C1 segment of cervical spinal cord (tissue), 14 donors: ENCODE data around the gene S100B.

Experiments
- DNase-seq, 14 donors: peaks; one replicate each; lab custom pipeline; 2025; lab: John Stamatoyannopoulos, UW

S100B gene

DNA sequence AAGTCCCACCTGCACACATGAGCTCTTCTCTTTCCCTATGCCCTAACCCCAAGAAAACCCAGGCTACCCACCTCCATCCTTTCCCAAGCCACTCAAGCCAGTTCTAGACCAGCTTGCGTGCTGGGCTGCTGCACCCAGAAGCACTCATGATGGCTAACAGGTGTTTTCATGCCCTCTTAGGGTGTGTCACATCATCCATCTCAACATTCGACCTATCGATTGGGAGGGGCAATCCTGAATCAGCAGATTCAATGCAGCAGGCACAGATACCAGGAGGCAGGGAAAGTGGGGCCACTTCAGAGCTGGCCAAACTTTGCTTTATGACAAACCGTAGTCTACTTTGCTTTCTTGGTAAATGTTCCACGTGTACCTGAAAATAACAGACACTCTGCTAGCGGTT lies 24.0 kb upstream of the S100B start:
- no peak for DNase-seq

DNA sequence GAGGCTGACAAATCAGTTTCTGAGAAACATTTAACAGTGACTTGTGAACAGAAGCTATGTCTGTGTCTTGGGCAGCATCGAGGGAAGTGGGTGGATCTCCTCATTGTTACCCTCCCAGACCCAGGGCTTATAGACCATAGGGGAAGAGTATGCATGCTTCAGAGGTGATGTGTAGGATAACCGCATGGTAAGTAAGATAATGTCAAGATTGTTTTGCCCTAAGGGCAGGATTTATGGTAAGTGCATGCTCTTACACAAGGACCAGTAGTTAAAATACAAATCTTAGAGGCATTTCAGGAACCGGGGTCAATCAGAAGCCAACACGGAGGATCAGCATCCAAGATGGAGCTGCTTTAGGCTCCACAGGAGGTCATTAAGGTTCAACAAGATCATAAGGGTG lies 22.8 kb upstream of the S100B start:
- no peak for DNase-seq

DNA sequence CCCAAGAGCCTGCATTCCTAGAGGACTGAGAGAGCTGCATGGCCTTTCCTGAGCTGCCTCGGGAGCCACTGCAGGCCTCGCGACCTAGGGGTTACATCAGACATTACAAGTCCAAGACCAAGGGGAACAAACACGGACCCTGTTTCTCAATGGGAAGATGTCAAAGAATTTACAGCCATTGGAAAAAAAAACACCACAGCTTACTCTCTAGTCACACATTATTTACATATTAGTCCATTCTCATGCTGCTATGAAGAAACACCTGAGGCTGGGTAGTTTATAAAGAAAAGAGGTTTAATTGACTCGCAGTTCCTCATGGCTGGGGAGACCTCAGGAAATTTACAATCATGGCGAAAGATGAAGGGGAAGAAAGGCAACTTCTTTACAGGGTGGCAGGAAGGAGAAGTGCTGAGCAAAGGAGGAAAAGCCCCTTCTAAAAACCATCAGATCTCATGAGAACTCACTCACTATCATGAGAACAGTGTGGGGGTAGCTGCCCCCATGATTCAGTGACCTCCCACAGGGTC lies 22.2 kb upstream of the S100B start:
- DNase-seq: no peak

DNA sequence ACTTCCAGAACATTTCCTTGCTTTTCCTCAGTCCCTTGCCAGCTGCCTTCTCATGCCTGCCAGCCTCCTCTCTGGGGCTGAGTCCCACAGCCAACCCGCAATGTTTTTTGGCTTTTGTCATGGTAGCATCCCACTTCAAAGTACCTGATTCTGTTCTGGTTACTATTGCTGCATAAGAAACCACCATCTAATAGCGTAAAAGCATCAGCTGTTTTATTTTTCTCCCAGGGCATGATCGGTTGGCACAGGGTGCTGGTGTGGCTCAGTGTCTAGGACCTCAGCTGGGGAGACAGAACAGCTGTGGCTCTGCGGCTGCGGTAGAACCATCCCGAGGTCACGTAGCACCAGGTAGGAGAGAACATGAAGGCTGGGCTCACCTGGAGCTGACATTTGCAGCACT lies 21.7 kb upstream of the S100B start:
- DNase-seq: no peak

DNA sequence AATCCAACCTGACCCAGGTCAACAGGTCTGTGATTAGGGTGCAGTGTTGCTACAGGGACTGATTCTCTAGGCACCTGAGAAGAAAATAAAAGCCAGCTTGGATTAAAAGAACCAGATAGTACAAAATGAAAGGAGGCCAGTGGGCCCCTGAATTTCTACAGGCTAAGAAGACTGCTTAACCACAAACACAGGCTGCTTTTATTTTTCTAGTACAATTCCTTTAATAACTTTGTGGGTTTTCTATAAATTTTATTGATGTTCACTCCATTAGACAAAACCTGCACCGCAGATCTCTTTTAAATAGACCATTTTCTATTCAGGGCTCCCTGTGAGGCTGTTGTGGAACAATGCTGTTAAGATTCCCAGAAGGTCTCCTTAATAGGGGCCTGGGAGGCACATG lies 20.9 kb upstream of the S100B start:
- no peak for DNase-seq

DNA sequence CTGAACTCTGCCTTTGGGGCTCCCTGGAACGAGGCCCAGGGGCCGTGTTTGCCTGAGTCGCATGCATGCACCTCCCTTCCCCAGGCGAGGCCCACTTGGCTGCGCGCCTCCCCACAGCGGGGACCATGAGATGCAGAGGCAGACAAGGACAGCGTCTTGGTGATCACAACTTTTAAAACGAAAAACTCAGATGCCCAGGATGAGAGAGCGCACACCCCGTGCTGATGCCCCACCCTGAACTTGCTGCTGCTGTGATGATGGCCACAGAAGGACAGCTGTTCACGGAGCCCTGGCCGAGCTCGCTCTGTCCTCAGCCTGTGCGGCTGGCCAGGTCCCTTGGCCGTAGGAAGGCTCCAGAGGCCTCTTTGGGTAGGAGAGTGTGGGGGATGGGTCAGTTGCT lies 19.2 kb upstream of the S100B start:
- DNase-seq: peak in 4 of 14 donors; percentile 27 to 53 (median 38)

DNA sequence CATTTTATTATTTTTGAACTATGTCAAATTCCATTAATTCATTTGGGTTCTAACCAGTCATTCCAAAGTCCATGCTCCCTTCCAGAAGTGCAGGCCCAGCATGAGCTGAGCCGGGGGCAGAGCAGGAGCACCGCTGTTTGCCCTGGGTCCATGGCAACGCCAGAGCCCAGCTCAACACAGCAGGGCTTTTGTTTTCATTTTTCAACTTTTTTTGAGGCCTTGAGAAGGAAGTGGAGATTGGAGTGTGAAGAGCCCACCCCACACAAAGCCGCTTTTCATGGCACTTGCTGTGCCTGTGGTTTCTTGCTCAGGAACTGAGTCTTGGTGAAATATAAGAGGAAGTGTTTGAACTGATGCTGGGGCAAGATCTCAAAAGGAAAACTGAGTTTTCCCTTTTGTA lies 17.3 kb upstream of the S100B start:
- peak in 12 of 14 donors; percentile 31 to 80 (median 66) for DNase-seq

DNA sequence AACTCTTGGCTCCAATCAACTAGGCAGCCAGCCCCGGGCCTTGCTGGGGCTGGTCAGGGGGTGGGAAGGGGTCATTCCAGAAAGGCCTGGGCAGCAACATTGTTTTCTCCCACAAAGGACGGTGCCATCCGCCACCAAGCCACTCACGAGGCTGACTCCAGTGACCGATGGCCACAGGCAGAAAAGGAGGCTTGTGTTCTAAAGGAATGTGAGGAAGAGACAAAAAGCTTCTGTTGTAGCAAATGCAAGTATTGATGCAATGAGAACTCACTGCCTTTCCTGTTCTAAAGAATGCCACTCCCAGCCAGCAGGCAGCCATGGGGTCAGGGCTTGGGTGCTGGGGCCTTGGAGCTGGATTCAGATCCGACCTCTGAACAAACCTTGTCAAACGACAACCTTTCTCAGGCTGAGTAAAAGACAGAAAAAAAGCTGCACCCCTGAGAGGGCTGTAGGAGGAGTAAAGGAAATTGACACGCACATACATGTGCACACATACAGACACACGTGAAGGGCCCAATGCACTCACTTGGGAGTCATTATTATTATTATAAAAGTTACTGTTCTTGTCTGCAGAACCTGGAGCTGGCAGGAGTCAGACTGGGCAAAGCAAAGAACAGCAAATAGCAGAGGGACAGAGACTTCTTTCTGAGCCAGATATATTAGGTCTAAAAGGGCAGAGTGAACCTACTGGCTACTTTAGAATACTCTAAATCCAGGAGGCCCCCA lies 16.7 kb upstream of the S100B start:
- peak in 12 of 14 donors; percentile 16 to 89 (median 76) for DNase-seq

DNA sequence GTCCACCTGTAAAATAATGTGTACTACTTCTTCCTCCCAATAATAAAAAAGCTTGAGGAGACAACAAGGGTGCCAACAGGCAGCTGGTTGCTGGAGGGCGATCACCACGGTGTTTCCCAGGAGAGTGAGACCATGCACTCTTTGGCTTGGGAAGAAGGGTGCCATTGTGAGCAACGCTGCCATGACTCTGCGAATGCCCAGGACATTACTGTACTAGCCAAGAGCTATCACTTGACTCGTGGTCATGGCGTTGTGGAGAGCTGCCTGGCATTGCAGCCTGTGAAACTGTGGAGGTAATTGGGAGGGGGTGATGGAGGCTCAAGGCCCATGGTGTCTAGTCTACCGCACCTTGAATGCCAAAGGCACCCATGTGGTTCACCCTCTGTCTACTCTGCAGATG lies 16.0 kb upstream of the S100B start:
- DNase-seq: peak in 7 of 14 donors; percentile 2 to 71 (median 61)

DNA sequence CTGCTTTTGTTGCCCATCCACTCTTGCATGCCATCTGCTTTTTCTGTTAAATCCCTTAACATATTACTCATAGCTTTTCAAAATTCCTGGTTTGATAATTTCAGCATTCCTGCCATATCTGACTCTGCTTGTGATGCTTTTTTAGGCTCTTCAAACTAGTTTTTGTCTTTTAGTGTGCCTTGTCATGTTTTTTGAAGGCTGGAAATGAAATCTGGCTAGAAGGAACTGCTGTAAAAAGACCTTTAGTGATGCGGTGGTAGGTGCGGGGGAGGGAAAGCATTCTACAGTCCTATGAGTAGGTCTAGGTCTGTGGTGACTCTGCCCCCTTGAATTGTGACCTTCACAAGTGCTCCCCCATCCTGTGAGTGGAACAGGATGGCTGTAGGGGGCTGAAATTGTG lies 15.0 kb upstream of the S100B start:
- no peak for DNase-seq

DNA sequence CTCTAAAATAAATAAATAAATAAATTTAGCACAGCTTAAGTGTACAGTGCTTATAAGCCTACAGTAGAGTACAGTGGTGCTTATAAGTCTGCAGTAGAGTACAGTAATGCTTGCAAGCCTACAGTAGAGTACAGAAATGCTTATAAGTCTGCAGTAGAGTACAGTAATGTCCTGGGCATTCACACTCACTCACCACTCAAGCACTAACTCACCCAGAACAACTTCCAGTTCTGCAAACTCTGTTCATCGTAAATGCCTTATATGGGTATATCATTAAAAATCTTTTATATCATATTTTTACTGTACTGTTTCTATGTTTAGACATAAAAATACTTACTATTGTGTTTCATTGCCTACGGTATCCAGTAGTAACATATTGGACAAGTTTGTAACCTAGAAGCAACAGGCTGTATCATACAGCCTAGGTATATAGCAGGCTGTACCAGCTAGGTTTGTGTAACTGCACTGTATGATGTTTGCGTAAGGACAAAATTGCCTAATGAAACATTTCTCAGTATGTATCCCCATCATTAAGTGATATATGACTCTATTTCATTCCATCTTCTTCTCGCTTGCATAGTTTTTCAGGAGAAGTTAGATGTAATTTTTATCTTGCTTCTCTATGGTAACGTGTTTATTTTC lies 14.0 kb upstream of the S100B start:
- DNase-seq: no peak

DNA sequence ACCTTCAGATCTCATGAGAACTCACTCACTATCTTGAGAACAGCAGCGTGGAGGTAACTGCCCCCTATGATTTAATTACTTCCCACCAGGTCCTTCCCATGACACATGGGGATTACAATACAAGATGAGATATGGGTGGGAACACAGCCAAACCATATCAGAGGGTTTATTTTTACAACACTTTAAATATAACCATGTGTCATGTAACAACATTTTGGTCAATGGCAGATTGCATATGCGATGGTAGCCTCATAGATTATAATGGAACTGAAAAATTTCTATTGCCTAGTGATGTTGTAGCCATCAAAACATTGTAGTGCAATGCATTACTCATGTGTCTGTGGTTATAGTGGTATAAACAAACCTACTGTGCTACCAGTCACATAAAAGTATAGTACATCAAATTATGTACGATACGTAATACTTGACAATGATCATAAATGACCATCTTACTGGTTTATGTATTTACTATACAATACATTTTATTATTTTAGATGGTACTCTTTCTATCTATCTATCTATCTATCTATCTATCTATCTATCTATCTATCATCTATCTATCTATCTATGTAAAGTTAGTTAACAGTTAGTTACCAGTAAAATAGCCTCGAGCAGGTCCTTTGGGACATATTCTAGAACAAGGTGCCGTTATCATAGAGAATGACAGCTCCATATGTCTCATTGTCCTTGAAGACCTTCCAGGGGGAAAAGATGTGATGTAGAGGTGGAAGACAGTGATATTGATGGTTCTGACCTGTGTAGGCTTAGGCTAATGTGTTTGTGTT lies 12.6 kb upstream of the S100B start:
- no peak for DNase-seq

DNA sequence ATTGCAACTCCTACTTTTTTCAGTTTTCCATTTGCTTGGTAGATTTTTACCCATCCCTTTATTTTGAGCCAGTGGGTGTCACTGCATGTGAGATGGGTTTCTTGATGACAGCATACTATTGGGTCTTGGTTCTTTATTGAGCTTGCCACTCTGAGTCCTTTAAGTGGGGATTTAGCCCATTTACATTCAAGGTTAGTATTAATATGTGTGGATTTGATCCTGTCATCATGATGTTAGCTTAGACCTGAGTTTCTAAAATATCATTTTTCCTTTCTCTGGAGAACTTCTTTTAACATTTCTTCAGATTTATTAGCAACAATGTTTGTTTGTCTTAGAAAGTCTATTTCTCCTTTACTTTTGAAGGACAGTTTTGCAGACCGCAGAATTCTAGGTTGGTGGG lies 11.8 kb upstream of the S100B start:
- no peak for DNase-seq

DNA sequence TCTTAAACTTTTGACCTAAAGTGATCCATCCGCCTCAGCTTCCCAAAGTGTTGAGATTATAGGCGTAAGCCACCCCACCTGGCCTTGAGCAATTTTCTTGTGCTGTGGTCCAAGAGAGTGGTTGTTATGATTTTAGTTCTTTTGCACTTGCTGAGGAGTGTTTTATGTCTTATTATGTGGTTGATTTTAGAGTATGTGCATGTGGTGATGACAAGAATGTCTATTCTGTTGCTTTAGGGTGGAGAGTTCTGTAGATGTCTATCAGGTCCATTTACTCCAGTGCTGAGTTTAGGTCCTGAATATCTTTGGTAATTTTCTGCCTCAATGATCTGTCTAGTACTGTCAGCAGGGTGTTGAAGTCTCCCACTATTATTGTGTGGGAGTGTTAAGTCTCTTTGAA lies 11.2 kb upstream of the S100B start:
- no peak for DNase-seq

DNA sequence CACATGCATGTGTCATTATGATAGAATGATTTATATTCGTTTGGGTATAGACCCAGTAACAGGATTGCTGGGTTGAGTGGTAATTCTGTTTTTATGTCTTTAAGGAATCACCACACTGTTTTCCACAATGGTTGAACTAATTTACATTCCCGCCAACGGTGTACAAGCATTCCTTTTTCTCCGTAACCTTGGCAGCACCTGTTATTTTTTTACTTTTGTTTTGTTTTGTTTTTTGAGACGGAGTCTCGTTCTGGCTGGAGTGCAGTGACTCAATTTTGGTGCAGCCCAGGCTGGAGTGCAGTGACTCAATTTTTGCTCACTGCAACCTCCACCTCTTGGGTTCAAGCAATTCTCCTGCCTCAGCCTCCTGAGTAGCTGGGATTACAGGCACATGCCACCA lies 8.5 kb upstream of the S100B start:
- no peak for DNase-seq

DNA sequence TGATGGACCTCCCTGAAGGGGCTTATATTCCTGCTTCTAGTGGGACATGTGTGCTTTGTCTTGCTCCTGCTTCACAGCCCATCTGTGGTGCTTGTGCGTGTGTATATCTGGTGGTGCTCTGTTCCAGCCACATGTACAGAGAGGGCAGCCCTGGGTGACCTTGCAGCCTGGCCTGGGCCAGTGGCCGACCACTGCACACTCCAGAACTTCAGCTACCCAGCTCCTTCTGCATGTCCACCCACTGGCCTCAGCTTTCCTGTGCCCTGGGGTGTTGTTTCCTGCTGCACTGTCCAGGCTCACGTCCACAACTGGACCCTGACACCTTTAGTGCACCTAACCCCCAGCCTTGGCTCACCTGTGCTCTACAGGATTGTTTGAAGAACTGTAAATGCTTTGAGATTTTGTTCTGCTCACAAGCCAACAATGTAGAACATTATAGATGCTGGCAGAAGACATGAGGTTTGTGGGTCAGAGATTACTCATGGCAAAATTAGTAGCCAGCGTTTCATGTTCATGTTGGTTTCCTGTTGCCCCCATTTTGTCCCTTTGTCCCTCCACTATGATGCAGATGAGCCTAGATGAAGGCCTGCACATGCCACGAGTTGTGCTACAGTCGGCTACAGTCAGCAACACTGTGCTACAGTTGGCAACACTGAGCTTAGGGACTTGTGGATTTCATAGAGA lies 5.3 kb upstream of the S100B start:
- DNase-seq: no peak

DNA sequence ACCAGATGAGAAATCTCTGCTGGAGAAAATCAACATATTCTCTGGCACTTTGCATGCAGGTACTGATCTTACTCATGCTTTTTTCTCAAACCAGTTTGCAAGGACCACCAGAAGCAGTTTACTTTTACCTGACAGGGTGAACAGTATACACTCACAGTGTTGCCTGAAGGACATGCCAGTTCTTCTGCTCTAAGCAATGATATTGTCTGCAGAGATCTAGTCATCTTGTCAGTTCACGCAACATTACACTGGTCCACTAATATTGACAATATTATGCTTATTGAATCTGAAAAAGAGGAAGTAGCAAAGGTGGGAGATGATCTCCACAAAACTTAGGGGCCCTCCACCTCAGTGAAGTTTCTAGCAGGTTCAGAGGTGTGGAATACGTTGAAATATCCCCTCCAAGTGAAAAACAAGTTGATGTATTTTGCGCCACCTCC lies 3.8 kb upstream of the S100B start:
- no peak for DNase-seq

DNA sequence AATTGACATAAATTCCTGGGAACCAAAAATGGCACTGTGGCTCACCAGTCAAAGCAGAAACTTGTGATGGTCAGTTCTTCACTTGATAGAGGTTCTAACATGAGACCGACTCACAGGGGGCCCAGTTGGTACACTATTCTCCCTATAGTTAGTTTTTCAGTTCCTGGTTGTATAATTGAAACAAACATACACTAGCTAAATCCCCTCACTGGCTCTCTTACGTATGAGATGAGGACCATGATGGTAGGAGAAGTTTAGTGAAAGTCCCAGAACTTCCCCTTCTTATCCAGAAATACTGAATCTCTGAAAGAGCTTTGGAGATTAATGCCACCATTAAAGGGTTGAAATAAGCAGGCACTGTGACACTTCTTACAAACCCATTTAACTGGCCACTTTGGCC lies 2.8 kb upstream of the S100B start:
- DNase-seq: no peak

DNA sequence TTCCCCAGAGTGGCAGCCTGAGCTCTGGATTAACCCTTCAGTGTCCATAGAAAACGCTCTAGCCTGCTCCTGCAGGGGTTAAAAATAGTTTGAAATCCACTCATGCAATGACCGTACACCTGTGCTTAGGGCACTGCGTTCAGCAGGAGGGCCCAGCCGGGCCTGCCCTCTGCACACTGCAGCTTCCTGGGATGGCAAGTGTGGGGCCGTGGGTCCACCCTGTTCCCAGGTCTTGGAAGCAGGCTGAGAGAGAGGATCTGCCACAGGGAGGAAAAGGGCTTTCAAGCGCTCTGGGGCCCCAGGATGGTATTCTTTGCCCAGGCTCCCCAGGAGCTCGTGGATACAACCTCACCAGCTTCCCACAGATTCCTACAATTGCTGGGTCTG lies 1.5 kb upstream of the S100B start:
- no peak for DNase-seq

DNA sequence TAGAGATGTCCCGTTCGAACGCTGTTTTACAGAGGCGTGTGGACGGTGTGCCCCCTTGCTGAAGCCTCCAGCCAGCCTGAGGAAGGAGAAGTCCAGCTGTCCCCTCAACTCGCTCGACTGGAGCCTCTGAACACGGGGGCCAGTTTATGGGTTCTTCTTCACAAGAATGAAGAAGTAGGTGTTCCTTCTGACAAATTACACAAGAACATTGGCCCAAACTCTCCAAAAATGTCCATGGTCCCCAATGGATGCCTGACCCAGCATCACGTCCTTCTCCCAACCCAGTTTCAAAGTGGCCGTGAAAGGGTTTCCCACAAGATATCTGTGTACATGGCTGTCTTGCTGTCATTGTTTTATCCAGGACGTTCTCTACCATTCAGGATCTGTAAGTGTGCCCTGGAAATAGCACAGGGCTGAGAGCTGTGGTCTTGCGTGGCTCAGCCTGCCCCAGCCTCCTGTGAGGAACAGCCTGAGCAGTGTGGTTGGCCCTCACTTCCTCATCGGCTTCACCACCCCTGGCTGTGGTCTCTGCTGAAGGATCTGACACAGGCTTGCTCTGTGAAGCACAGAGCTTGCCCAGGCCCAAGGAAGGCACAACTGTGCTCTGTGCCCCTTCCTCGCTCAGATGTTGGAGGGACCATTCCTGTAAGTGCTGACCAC lies 1.0 kb upstream of the S100B start:
- peak in 6 of 14 donors; percentile 51 to 74 (median 64) for DNase-seq

DNA sequence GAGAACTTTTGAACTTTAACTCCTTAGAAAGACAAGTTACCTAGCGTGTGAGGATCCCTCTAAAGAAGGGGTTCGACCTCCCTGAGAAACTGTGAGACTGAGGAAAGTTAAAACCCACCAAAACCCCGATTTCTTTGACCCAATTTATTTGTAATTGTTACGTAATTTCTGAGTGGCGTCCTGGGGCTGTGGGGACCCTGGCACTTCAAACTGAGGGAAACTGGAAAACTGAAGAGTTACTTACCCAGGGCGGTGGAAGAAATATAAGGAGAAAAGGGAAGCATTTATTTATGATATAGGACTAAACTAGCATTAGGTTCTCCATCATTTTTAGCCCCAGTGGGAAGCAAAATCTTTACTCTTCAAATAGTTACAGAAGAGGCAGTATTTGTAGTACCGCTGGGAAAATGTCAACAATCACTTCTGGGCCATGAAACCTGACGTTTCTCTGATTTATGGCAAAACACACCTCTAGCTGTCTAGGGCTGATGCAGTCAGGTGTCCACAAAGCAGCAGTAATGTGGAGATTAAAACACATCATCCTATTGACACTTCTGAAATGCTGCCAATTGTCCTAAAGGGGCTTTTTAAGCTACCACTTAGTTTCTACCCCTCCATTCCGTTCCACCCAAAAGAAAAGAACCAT lies 430 bp downstream of the S100B start:
- no peak for DNase-seq
